H1 (cell line): Measurements from ENCODE around the gene RIT2. TPM values are rescaled to one million over a fixed set of nuclear protein-coding genes. Genes with fewer than 3 reads are reported as not detected.

Source experiments
- BACH1 ChIP-seq: IDR thresholded peaks from 2 replicates; pipeline ENCODE4 v1.6.1; 2012; ENCODE audit warnings: low read length, improper control_type of control experiment
- BRCA1 ChIP-seq: IDR thresholded peaks from 2 replicates; pipeline ENCODE4 v1.6.1; 2012; ENCODE audit warnings: low read depth, low read length, improper control_type of control experiment
- CHD1 ChIP-seq: IDR thresholded peaks from 2 replicates; pipeline ENCODE4 v1.6.1; 2012; ENCODE audit warnings: low read depth, low read length, improper control_type of control experiment
- EP300 ChIP-seq, 2 experiments: IDR thresholded peaks; 1 replicate in 1 of 2; 2 replicates in 1 of 2; pipeline ENCODE4 v1.6.1; 2011 to 2012; ENCODE audit warnings: low read depth in 2 of 2, low read length in 2 of 2, mild to moderate bottlenecking in 2 of 2, borderline replicate concordance in 1 of 2, inconsistent platforms in 1 of 2, moderate library complexity in 1 of 2
- POLR2A ChIP-seq, 2 experiments: IDR thresholded peaks; 1 replicate in 1 of 2; 2 replicates in 1 of 2; pipeline ENCODE4 v1.6.1; 2011; ENCODE audit warnings: low read depth in 2 of 2, low read length in 2 of 2, mild to moderate bottlenecking in 2 of 2; ENCODE audit errors: control extremely low read depth in 1 of 2
- RAD21 ChIP-seq, 2 experiments: IDR thresholded peaks in 1 of 2; conservative IDR thresholded peaks in 1 of 2; 2 replicates each; pipeline ENCODE4 v1.6.1; 2011; ENCODE audit warnings: low read depth in 2 of 2, low read length in 2 of 2, improper control_type of control experiment in 1 of 2, inconsistent platforms in 1 of 2, mild to moderate bottlenecking in 1 of 2, moderate library complexity in 1 of 2
- SAP30 ChIP-seq: fragments of 300-600 bp; sonication (generic); IDR thresholded peaks from 2 replicates; pipeline ENCODE4 v1.7.1; 2012; ENCODE audit warnings: low read length, moderate library complexity, mild to moderate bottlenecking, inconsistent platforms; ENCODE audit not compliant: insufficient read depth, insufficient replicate concordance
- SP4 ChIP-seq: IDR thresholded peaks from 2 replicates; pipeline ENCODE4 v1.6.1; 2012; ENCODE audit warnings: low read length, inconsistent platforms
- ZNF274 ChIP-seq: IDR thresholded peaks from 2 replicates; pipeline ENCODE4 v1.7.0; 2012; ENCODE audit warnings: low read length, borderline replicate concordance; ENCODE audit errors: extremely low read depth
- polyA plus RNA-seq, 7 experiments: library from polyadenylated mRNA; depleted of rRNA in 3 of 7; stranded (reverse) in 5 of 7; unstranded in 2 of 7; fragments of >200 nt in 5 of 7; fragments of 200-250 nt in 2 of 7; gene quantifications; 1 replicate in 5 of 7; 2 replicates in 1 of 7; 4 replicates in 1 of 7; pipeline versions ENCODE4 v1.2.1 to v1.2.3, GENCODE V29; 2011 to 2013; ENCODE audit warnings: missing spikeins in 2 of 7, mixed read lengths in 2 of 7
- total RNA-seq: library from RNA; stranded (reverse); fragmentation: NEBNext Ultra II Directional; extraction: Animal tissue kit (Norgen Biotek cat#: 25700); gene quantifications from 2 replicates; pipeline ENCODE4 v1.2.1, GENCODE V29; 2021

The RIT2 gene
- total and polyA plus RNA-seq, 2 of the 8 experiments (the other 6 are each of a cell fraction or from before 2014, with no cell fraction given), result 0.67 to 3.2 TPM

DNA sequence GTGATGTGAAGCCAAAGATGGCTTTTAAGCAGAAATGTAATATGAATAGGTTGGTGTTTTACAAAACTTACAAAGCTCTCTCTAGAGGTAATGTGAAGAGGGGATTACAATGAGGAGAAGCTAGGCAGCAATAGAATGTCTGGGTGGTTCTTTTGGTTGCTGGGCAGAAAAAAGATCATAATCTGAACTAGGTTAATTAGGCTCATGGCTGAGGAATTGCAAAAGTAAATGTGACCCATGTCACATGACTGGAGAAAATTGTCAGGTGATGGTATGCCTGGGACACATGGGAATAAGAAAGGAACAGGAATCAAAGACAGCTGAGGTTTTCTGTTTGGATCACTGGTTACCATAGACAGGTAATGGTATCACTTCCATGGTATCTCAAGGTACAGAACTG lies 7.5 kb upstream of the RIT2 start (continued):
- TF ChIP-seq CHD1 (no peak), POLR2A (IDR thresholded peaks at IDR 0.05; ENCODE audit: control extremely low read depth in 1 of 2, low read depth in 2 of 2, low read length in 2 of 2) (no peak), BACH1 (no peak), RAD21 (IDR thresholded peaks at IDR 0.05 in 1 of 2, conservative IDR thresholded peaks at IDR 0.05 in 1 of 2; ENCODE audit: low read depth in 2 of 2, low read length in 2 of 2) (no peak), EP300 (IDR thresholded peaks at IDR 0.05; ENCODE audit: borderline replicate concordance in 1 of 2, low read depth in 2 of 2, low read length in 2 of 2) (no peak), SP4 (no peak), BRCA1 (no peak), ZNF274 (no peak), SAP30 (no peak)
- TF ChIP-seq, all 59 proteins: peak for 0
